GM12878 (cell line): ENCODE measurements around the gene FAM217B. TPM values are rescaled to one million over a fixed set of nuclear protein-coding genes. Genes with fewer than 3 reads are reported as not detected.

Source experiments
- ATAC-seq: fragments of 200-7000 bp; cut with Tn5 transposase; 3 replicates; pipeline ENCODE4 v1.9.1; 2020; ENCODE audit warnings: mild to moderate bottlenecking, moderate library complexity
- BruUV-seq: library from RNA; stranded (reverse); fragments of 400-500 nt; replicated peaks from 2 replicates; lab custom pipeline; 2021; lab: Mats Ljungman, UMichigan
- CTCF ChIA-PET: fragments of 300-600 bp; sonication (Branson Sonifier 250); formaldehyde crosslinking; extraction: SDS; loops from one replicate; lab custom pipeline; 2021; ENCODE audit warnings: inconsistent platforms; lab: Yijun Ruan, JAX
- POLR2A ChIA-PET: fragments of 350-600 bp; formaldehyde crosslinking; extraction: SDS; loops from one replicate; lab custom pipeline; 2021; ENCODE audit warnings: inconsistent platforms; lab: Charles Lee
- RAD21 ChIA-PET: fragments of 300-600 bp; sonication (Branson Sonifier 250); formaldehyde crosslinking; loops from one replicate; lab custom pipeline; 2023; ENCODE audit warnings: antibody characterized with exemption; ENCODE audit not compliant: unreplicated experiment; lab: Charles Lee
- SMC1A ChIA-PET: fragments of 300-600 bp; sonication (Branson Sonifier 250); formaldehyde crosslinking; loops from one replicate; lab custom pipeline; 2023; ENCODE audit not compliant: unreplicated experiment, uncharacterized antibody; lab: Charles Lee
- DNase-seq: peaks from one replicate; pipeline ENCODE4 v3.0.0-alpha.2; 2011; ENCODE audit warnings: low read depth, low spot score
- FAIRE-seq: peaks from 3 replicates; lab custom pipeline; 2011; peaks lifted over from hg19 to GRCh38; lab: Jason Lieb, UNC
- H2AFZ ChIP-seq: 2 replicates; pipeline ENCODE4 v1.6.0; 2011; ENCODE audit warnings: low read depth, low read length, control low read depth; ENCODE audit not compliant: control insufficient read depth
- H3K27ac ChIP-seq: 2 replicates; pipeline ENCODE4 v1.5.1; 2011; ENCODE audit warnings: control low read depth; ENCODE audit not compliant: control insufficient read depth, insufficient read depth
- H3K27me3 ChIP-seq, 2 experiments: replicated peaks in 1 of 2; 2 replicates each; pipeline versions ENCODE4 v1.6.0 to v1.6.1; 2011; ENCODE audit warnings: low read length in 1 of 2; ENCODE audit not compliant: control insufficient read depth in 2 of 2, insufficient read depth in 2 of 2
- H3K36me3 ChIP-seq, 2 experiments: 2 replicates each; pipeline ENCODE4 v1.5.1; 2011; ENCODE audit warnings: low read length in 1 of 2; ENCODE audit not compliant: control insufficient read depth in 2 of 2, insufficient read depth in 2 of 2
- H3K4me1 ChIP-seq: 2 replicates; pipeline ENCODE4 v1.6.1; 2011; ENCODE audit warnings: mild to moderate bottlenecking, low read length, moderate library complexity, mixed read lengths; ENCODE audit not compliant: control insufficient read depth, insufficient read depth
- H3K4me2 ChIP-seq: 2 replicates; pipeline ENCODE4 v1.6.0; 2011; ENCODE audit warnings: control low read depth; ENCODE audit not compliant: control insufficient read depth, insufficient read depth
- H3K4me3 ChIP-seq: fragments of 200-600 bp; sonication (generic); 2 replicates; pipeline ENCODE4 v1.5.1; 2016
- H3K79me2 ChIP-seq: 2 replicates; pipeline ENCODE4 v1.6.0; 2011; ENCODE audit warnings: low read length; ENCODE audit not compliant: control insufficient read depth, insufficient read depth
- H3K9ac ChIP-seq: 2 replicates; pipeline ENCODE4 v1.8.0; 2011; ENCODE audit warnings: low read length, control low read depth, mixed read lengths; ENCODE audit not compliant: control insufficient read depth, insufficient read depth
- H3K9me3 ChIP-seq: replicated peaks from 3 replicates; pipeline ENCODE4 v1.5.1; 2011; ENCODE audit warnings: mild to moderate bottlenecking, low read length; ENCODE audit not compliant: control insufficient read depth, insufficient read depth
- H4K20me1 ChIP-seq: 2 replicates; pipeline ENCODE4 v1.6.0; 2011; ENCODE audit not compliant: control insufficient read depth, insufficient read depth
- CTCF ChIP-seq, 3 experiments: IDR thresholded peaks in 2 of 3; conservative IDR thresholded peaks in 1 of 3; 2 replicates each; pipeline ENCODE4 v1.5.1; 2011; ENCODE audit warnings: low read depth in 3 of 3, low read length in 3 of 3, mild to moderate bottlenecking in 3 of 3, control low read depth in 2 of 3, moderate library complexity in 2 of 3, inconsistent platforms in 1 of 3, mixed read lengths in 1 of 3; ENCODE audit not compliant: control insufficient read depth in 2 of 3, insufficient read depth in 1 of 3; ENCODE audit errors: extremely low read depth in 1 of 3
- ETV6 ChIP-seq, 2 experiments: fragments of 450-650 bp in 1 of 2; IDR thresholded peaks in 1 of 2; conservative IDR thresholded peaks in 1 of 2; 2 replicates each; pipeline ENCODE4 v1.6.1; 2014; ENCODE audit warnings: antibody characterized with exemption in 1 of 2, borderline replicate concordance in 1 of 2, low read depth in 1 of 2, mild to moderate bottlenecking in 1 of 2, moderate library complexity in 1 of 2
- MTA3 ChIP-seq: IDR thresholded peaks from 2 replicates; pipeline ENCODE4 v1.6.1; 2012; ENCODE audit warnings: low read length, inconsistent platforms, borderline replicate concordance
- POLR2AphosphoS5 ChIP-seq: IDR thresholded peaks from 2 replicates; pipeline ENCODE4 v1.6.1; 2011; ENCODE audit warnings: mild to moderate bottlenecking, low read length, inconsistent platforms
- RB1 ChIP-seq: fragments of 450-650 bp; formaldehyde crosslinking; IDR thresholded peaks from 2 replicates; pipeline ENCODE4 v1.6.1; 2017; ENCODE audit warnings: mild to moderate bottlenecking, borderline replicate concordance
- TCF3 ChIP-seq: IDR thresholded peaks from 2 replicates; pipeline ENCODE4 v1.6.1; 2012; ENCODE audit warnings: low read depth, mild to moderate bottlenecking, low read length, borderline replicate concordance; ENCODE audit not compliant: insufficient read depth
- WGBS: methylation state at CpG from one replicate; pipeline ENCODE4 v1.1.6; 2016; ENCODE audit warnings: low lambda C conversion rate; ENCODE audit not compliant: insufficient replicate concordance, insufficient coverage; ENCODE audit errors: missing lambda C conversion rate; 5-methylcytosine and 5-hydroxymethylcytosine counted together
- in situ Hi-C: fragments of 300-500 bp; cut with MboI; formaldehyde crosslinking; loops from 9 replicates; pipeline ENCODE4 v1.14.3; 2018; ENCODE audit warnings: mixed read lengths
- intact Hi-C: fragments of 100-400 bp; cut with micrococcal nuclease; formaldehyde crosslinking; loops from one replicate; pipeline ENCODE4 v1.14.2; 2022; ENCODE audit not compliant: unreplicated experiment
- polyA plus RNA-seq, 11 experiments: library from polyadenylated mRNA; depleted of rRNA in 4 of 11; unstranded in 6 of 11; stranded (reverse) in 5 of 11; fragments of >200 nt; fragmentation: Nextera tagmentation in 4 of 11; fragmentation: Illumina TruSeq in 1 of 11; extraction: Ambion mirVana in 4 of 11; extraction: Trizol in 1 of 11; gene quantifications; 1 replicate in 1 of 11; 2 replicates in 10 of 11; pipeline versions ENCODE4 v1.2.1 to v1.2.3, GENCODE V29; 2011 to 2016; ENCODE audit warnings: inconsistent platforms in 2 of 11, missing spikeins in 2 of 11, low read depth in 1 of 11
- total RNA-seq, 4 experiments: library from RNA; depleted of rRNA in 3 of 4; stranded (reverse); fragments of >200 nt in 3 of 4; fragmentation: Illumina TruSeq in 1 of 4; extraction: Trizol in 1 of 4; gene quantifications; 2 replicates each; pipeline versions ENCODE4 v1.2.1 to v1.2.3, GENCODE V29; 2013 to 2021

Gene FAM217B
- total and polyA plus RNA-seq, 10 of the 15 experiments (the other 5 are each of a cell fraction or from before 2014, with no cell fraction given) = 6.3 to 18.3 (median 10.6) TPM

- H3K79me2 ChIP-seq = no peaks in the 10 kb centered on the region
- H3K27me3 ChIP-seq = no peaks in the 10 kb centered on the region
- no peak overlapping the region for H3K4me3 ChIP-seq
- no peaks in the 10 kb centered on the region for H4K20me1 ChIP-seq
- CTCF ChIA-PET = interaction anchor here (1.3 to 1.7 kb wide), 2 partner anchors 29 to 38 kb away, joined by 4 to 5 read pairs; no protein-coding TSS in a partner anchor
- no peak overlapping the region for H2AFZ ChIP-seq
- BruUV-seq = no TSS peak
- FAIRE-seq = no peak
- no peak overlapping the region for H3K27ac ChIP-seq
- H3K9me3 ChIP-seq = no peaks in the 10 kb centered on the region
- RAD21 ChIA-PET = no interaction called here
- no peak overlapping the region for H3K9ac ChIP-seq
- no peak overlapping the region for H3K4me2 ChIP-seq
- TF ChIP-seq TCF3 = no peak
- TF ChIP-seq ETV6 (conservative IDR thresholded peaks at IDR 0.05 in 1 of 2, IDR thresholded peaks at IDR 0.05 in 1 of 2; ENCODE audit: borderline replicate concordance in 1 of 2, low read depth in 1 of 2) = no peak
- TF ChIP-seq POLR2AphosphoS5 = no peak
- no peak for DNase-seq
- H3K4me1 ChIP-seq = no peaks in the 10 kb centered on the region
- ATAC-seq = no peak
- 52% methylated on average over 8 of the region's 8 CpGs for WGBS
- SMC1A ChIA-PET = no interaction called here
- in situ Hi-C loops = no loop called here
- intact Hi-C loops = no loop called here
- H3K36me3 ChIP-seq = no peaks in the 10 kb centered on the region
- POLR2A ChIA-PET = no interaction called here
These were observed 45.0 kb downstream of the FAM217B start for GRCh38 chr20:59985164-59985563.

DNA sequence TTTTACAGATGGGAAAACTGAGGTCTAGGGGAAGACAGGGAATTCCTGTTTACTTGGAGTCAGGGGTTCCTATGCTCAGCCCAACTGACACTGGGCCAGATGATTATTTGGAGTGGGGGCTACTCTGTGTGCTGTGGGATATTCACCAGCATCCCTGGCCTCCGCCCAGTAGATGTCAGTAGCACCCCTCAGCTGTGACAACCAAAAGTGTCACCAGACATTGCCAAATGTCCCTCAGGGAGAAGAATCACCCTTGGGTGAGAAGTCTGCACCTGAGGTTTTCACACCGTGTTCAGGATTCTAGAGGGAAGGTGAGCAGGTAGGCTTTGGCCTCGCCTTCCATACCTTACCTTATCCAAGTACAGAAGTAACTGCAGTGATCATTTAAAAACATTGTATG is 45.7 kb downstream of the FAM217B start:
- in situ Hi-C loops = no loop called here
- 26% methylated on average over 3 of the region's 3 CpGs for WGBS
- DNase-seq (no peak), ATAC-seq (peak; percentile 44; the same call in 2 of the 3 replicates), FAIRE-seq (no peak)
- intact Hi-C loops = no loop called here
- Histone ChIP-seq H4K20me1 (no peaks in the 10 kb centered on the region), H2AFZ (no peak overlapping the region), H3K27me3 (no peaks in the 10 kb centered on the region), H3K36me3 (no peaks in the 10 kb centered on the region), H3K4me3 (no peak overlapping the region), H3K9me3 (no peaks in the 10 kb centered on the region), H3K9ac (no peak overlapping the region), H3K27ac (no peak overlapping the region), H3K79me2 (no peaks in the 10 kb centered on the region), H3K4me1 (no peaks in the 10 kb centered on the region), H3K4me2 (no peak overlapping the region)
- ChIA-PET SMC1A (interaction anchor here (1.0 kb wide), 1 partner anchor 30 kb away, joined by 3 read pairs; no protein-coding TSS in a partner anchor), CTCF (interaction anchor here (1.3 to 1.7 kb wide), 2 partner anchors 30 to 39 kb away, joined by 4 to 5 read pairs; no protein-coding TSS in a partner anchor), POLR2A (no interaction called here), RAD21 (no interaction called here)
- BruUV-seq = no TSS peak
- no peak for TF ChIP-seq RB1
- TF ChIP-seq MTA3 = no peak
- TF ChIP-seq CTCF (IDR thresholded peaks at IDR 0.05 in 2 of 3, conservative IDR thresholded peaks at IDR 0.05 in 1 of 3; ENCODE audit: control insufficient read depth in 2 of 3, extremely low read depth in 1 of 3, insufficient read depth in 1 of 3, low read depth in 3 of 3, low read length in 3 of 3) = peak; percentile 14 to 27 (median 26); a peak in 1 of 6 replicates
